Loucy (cell line): ENCODE data around the gene CYP24A1.

Source experiments
- CTCF ChIP-seq: fragments of 200-600 bp; sonication (generic); conservative IDR thresholded peaks from 2 replicates; pipeline ENCODE4 v1.5.1; 2014; ENCODE audit warnings: mild to moderate bottlenecking, antibody characterized with exemption, low read length
- EZH2phosphoT487 ChIP-seq: fragments of 200-600 bp; IDR thresholded peaks from 2 replicates; pipeline ENCODE4 v1.6.1; 2018; ENCODE audit warnings: antibody characterized with exemption, mild to moderate bottlenecking, moderate library complexity, borderline replicate concordance

- TF ChIP-seq CTCF (no peak), EZH2phosphoT487 (no peak)
Measured at GRCh38 chr20:54172856-54173652, 732 bp downstream of the CYP24A1 start.
